HG02938 (cell line): ENCODE data around the gene LHFPL3.
"Not testable (repeated sequence)": the region's sequence is repeated elsewhere in the genome, so short reads cannot be mapped to it uniquely, and the experiment has no call there.

Experiments used
- ATAC-seq: cut with Tn5 transposase; IDR thresholded peaks from one replicate; pipeline ENCODE4 v1.9.1; 2021; ENCODE audit warnings: mild to moderate bottlenecking, moderate library complexity; ENCODE audit not compliant: unreplicated experiment

The LHFPL3 gene

GRCh38 chr7:104886651-104887050, 558.2 kb downstream of the LHFPL3 start:
- no peak for ATAC-seq

GRCh38 chr7:104890216-104890615, 561.8 kb downstream of the LHFPL3 start:
- ATAC-seq: no peak

GRCh38 chr7:104891949-104892348, 563.5 kb downstream of the LHFPL3 start:
- no peak for ATAC-seq

- ATAC-seq: no peak
These were observed 565.9 kb downstream of the LHFPL3 start for GRCh38 chr7:104894314-104894713.

GRCh38 chr7:104894726-104895521, 566.5 kb downstream of the LHFPL3 start:
- ATAC-seq: no peak

- no peak for ATAC-seq
These were observed 567.3 kb downstream of the LHFPL3 start for GRCh38 chr7:104895522-104896236.

- ATAC-seq: no peak
These were observed 570.0 kb downstream of the LHFPL3 start for GRCh38 chr7:104898434-104898833.

GRCh38 chr7:104900525-104901239, 572.3 kb downstream of the LHFPL3 start:
- no peak for ATAC-seq

- ATAC-seq: no peak
These were observed 572.8 kb downstream of the LHFPL3 start for GRCh38 chr7:104901240-104901619.

- ATAC-seq: no peak
These were observed 573.8 kb downstream of the LHFPL3 start for GRCh38 chr7:104902183-104902582.

GRCh38 chr7:104903044-104903443, 574.6 kb downstream of the LHFPL3 start:
- ATAC-seq: no peak

GRCh38 chr7:104903846-104904245, 575.4 kb downstream of the LHFPL3 start:
- ATAC-seq: no peak

GRCh38 chr7:104906032-104906431, 577.6 kb downstream of the LHFPL3 start:
- ATAC-seq: no peak

GRCh38 chr7:104906556-104906955, 578.2 kb downstream of the LHFPL3 start:
- no peak for ATAC-seq

- no peak for ATAC-seq
These were observed 580.2 kb downstream of the LHFPL3 start for GRCh38 chr7:104908636-104909035.

- ATAC-seq: no peak
These were observed 580.7 kb downstream of the LHFPL3 start for GRCh38 chr7:104909096-104909495.

- ATAC-seq: no peak
These were observed 586.0 kb downstream of the LHFPL3 start for GRCh38 chr7:104914421-104914820.

- no peak for ATAC-seq
These were observed 593.2 kb downstream of the LHFPL3 start for GRCh38 chr7:104921596-104921995.

GRCh38 chr7:104922182-104923009, 594.0 kb downstream of the LHFPL3 start:
- ATAC-seq: no peak

GRCh38 chr7:104923010-104923421, 594.6 kb downstream of the LHFPL3 start:
- peak; percentile 93 for ATAC-seq

GRCh38 chr7:104926189-104926588, 597.8 kb downstream of the LHFPL3 start:
- ATAC-seq: not testable (repeated sequence)
